22Rv1 (cell line): ENCODE results near the gene APOBEC3H.

ENCODE experiments used
- ZFX ChIP-seq: fragments of 450-650 bp; IDR thresholded peaks from 2 replicates; pipeline ENCODE4 v1.6.1; 2017; ENCODE audit warnings: antibody characterized with exemption, borderline replicate concordance
- TF ChIP-seq, protein P1 (sequence below): fragments of 450-650 bp; IDR thresholded peaks from 2 replicates; pipeline ENCODE4 v1.5.1; 2017; ENCODE audit warnings: mild to moderate bottlenecking

DNA sequence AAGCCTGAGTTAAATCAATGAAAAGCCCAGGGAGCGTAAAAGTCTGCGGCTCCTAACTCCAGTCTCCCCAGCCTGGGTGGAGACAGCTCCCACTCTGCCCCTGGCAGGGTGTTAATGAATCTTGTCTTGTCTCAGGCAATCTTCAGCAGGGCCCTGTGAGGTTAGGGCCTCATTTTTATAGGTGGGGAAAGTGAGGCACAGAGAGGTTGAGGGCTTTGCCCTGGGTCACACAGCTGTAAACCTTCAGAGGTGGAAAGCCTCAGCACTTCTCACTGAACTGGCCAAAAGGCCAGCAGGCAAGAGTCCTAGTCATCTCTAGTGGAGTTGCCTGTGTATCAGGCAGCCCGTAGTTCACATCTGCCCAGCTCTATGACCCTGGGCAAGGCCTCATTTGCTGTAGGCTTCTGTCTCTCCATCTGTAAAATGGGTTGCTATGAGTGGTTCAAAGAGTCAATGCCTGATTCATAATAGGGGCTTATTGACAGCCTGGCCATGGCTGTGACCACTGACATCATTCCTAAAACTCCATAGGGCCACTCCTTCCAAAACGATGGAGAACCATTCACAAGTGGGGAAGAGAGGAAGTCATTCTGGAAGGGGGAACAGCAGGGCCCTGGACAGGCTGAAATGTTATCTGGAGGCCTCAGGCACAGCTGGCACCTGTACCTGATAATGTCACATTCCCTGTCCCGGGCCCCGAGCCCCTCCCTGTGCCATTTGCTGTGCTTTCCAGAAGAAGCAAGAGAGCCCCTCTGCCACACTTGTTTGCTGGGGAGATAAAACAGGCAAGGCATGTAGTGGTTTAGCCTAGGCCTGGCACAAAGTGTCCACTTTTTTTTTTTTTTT is 49.4 kb downstream of the APOBEC3H start:
- TF ChIP-seq, protein P1, sequence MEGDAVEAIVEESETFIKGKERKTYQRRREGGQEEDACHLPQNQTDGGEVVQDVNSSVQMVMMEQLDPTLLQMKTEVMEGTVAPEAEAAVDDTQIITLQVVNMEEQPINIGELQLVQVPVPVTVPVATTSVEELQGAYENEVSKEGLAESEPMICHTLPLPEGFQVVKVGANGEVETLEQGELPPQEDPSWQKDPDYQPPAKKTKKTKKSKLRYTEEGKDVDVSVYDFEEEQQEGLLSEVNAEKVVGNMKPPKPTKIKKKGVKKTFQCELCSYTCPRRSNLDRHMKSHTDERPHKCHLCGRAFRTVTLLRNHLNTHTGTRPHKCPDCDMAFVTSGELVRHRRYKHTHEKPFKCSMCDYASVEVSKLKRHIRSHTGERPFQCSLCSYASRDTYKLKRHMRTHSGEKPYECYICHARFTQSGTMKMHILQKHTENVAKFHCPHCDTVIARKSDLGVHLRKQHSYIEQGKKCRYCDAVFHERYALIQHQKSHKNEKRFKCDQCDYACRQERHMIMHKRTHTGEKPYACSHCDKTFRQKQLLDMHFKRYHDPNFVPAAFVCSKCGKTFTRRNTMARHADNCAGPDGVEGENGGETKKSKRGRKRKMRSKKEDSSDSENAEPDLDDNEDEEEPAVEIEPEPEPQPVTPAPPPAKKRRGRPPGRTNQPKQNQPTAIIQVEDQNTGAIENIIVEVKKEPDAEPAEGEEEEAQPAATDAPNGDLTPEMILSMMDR, result no peak
- no peak for TF ChIP-seq ZFX
